Immature natural killer cell (primary cell): ENCODE data around the gene DHRS13. TPM values are rescaled to one million over a fixed set of nuclear protein-coding genes. Genes with fewer than 3 reads are reported as not detected.
"Not testable (repeated sequence)": the region's sequence is repeated elsewhere in the genome, so short reads cannot be mapped to it uniquely, and the experiment has no call there.

Source experiments
- DNase-seq, 3 donors: peaks; one replicate each; pipeline ENCODE4 v3.0.0; 2022; ENCODE audit warnings: mixed read lengths in 1 of 3
- H3K27ac Mint-ChIP-seq, 6 donors: one replicate each; pipeline ENCODE4 v1.8.0; 2020; ENCODE audit warnings: mixed read lengths in 6 of 6, mild to moderate bottlenecking in 5 of 6, inconsistent platforms in 4 of 6, moderate library complexity in 3 of 6
- H3K27me3 Mint-ChIP-seq, 3 donors: one replicate each; pipeline ENCODE4 v1.8.0; 2020 to 2021; ENCODE audit warnings: low read depth in 3 of 3, mild to moderate bottlenecking in 3 of 3, mixed read lengths in 3 of 3, moderate library complexity in 3 of 3, inconsistent platforms in 1 of 3
- H3K36me3 Mint-ChIP-seq, 3 donors: one replicate each; pipeline ENCODE4 v1.8.0; 2020; ENCODE audit warnings: mixed read lengths in 3 of 3, inconsistent platforms in 2 of 3, mild to moderate bottlenecking in 2 of 3
- H3K4me1 Mint-ChIP-seq, 2 donors: one replicate each; pipeline ENCODE4 v1.8.0; 2020; ENCODE audit warnings: inconsistent platforms in 2 of 2, mild to moderate bottlenecking in 2 of 2, mixed read lengths in 2 of 2, moderate library complexity in 1 of 2
- H3K4me3 Mint-ChIP-seq, 5 donors: one replicate each; pipeline ENCODE4 v1.8.0; 2020; ENCODE audit warnings: mild to moderate bottlenecking in 5 of 5, mixed read lengths in 5 of 5, inconsistent platforms in 3 of 5, moderate library complexity in 3 of 5
- H3K9me3 Mint-ChIP-seq, 6 donors: one replicate each; pipeline ENCODE4 v1.8.0; 2020; ENCODE audit warnings: mild to moderate bottlenecking in 6 of 6, mixed read lengths in 6 of 6, inconsistent platforms in 4 of 6, moderate library complexity in 3 of 6
- polyA plus RNA-seq, 3 donors: library from polyadenylated mRNA; unstranded; fragments of 300-500 nt; fragmentation: Illumina TruSeq; gene quantifications; one replicate each; pipeline ENCODE4 v1.2.3, GENCODE V29; 2021

DHRS13 gene
- polyA plus RNA-seq, 3 donors from 2014 or later, result 21.4 to 27.4 (median 22.2) TPM

GRCh38 chr17:28895794-28896447 lies 7.0 kb downstream of the DHRS13 start:
- DNase-seq, result no peak
- H3K4me3 Mint-ChIP-seq, result peak overlapping the region; percentile 88 to 93 (median 92)
- H3K9me3 Mint-ChIP-seq, result no peaks in the 10 kb centered on the region
- peaks cover 66 to 72% of the 10 kb centered on the region in 2 donors for H3K4me1 Mint-ChIP-seq
- peaks cover 0 to 8% (median 3%) of the 10 kb centered on the region in 3 donors for H3K36me3 Mint-ChIP-seq
- H3K27me3 Mint-ChIP-seq, result peaks cover 0 to 11% (median 2%) of the 10 kb centered on the region in 3 donors
- H3K27ac Mint-ChIP-seq, result peak overlapping the region; percentile 88 to 96 (median 92)

GRCh38 chr17:28893248-28894183 lies 9.4 kb downstream of the DHRS13 start:
- H3K4me3 Mint-ChIP-seq, result peak overlapping the region; percentile 25 to 65 (median 55)
- not testable (repeated sequence) for DNase-seq, H3K36me3 Mint-ChIP-seq, H3K9me3 Mint-ChIP-seq
- H3K27ac Mint-ChIP-seq, result peak overlapping the region; percentile 84 to 92 (median 88)
- H3K4me1 Mint-ChIP-seq, result peaks cover 62 to 63% of the 10 kb centered on the region in 2 donors
- H3K27me3 Mint-ChIP-seq, result peaks cover 0 to 11% (median 0%) of the 10 kb centered on the region in 3 donors

GRCh38 chr17:28892024-28892423 lies 10.9 kb downstream of the DHRS13 start:
- Mint-ChIP-seq H3K27ac (peak overlapping the region in 5 of 6 donors; percentile 55 to 85 (median 61)), H3K36me3 (peaks cover 0 to 5% (median 4%) of the 10 kb centered on the region in 3 donors), H3K27me3 (peaks cover 0 to 6% (median 0%) of the 10 kb centered on the region in 3 donors), H3K4me3 (no peak overlapping the region), H3K4me1 (peaks cover 54 to 55% of the 10 kb centered on the region in 2 donors), H3K9me3 (no peaks in the 10 kb centered on the region)
- no peak for DNase-seq

- Mint-ChIP-seq H3K4me1 (peaks cover 46 to 47% of the 10 kb centered on the region in 2 donors), H3K27ac (peak overlapping the region; percentile 55 to 89 (median 73)), H3K27me3 (peaks cover 0 to 2% (median 0%) of the 10 kb centered on the region in 3 donors), H3K9me3 (no peaks in the 10 kb centered on the region), H3K36me3 (peaks cover 0 to 5% (median 4%) of the 10 kb centered on the region in 3 donors), H3K4me3 (peak overlapping the region in 1 of 5 donors; percentile 25)
- no peak for DNase-seq
Measured at GRCh38 chr17:28891201-28891600, 11.7 kb downstream of the DHRS13 start.

GRCh38 chr17:28889996-28890395 lies 12.9 kb downstream of the DHRS13 start:
- peaks cover 34 to 39% of the 10 kb centered on the region in 2 donors for H3K4me1 Mint-ChIP-seq
- H3K27ac Mint-ChIP-seq, result peak overlapping the region in 4 of 6 donors; percentile 22 to 59 (median 50)

GRCh38 chr17:28888832-28889231 lies 14.0 kb downstream of the DHRS13 start:
- DNase-seq, result no peak
- H3K36me3 Mint-ChIP-seq, result peaks cover 3 to 10% (median 4%) of the 10 kb centered on the region in 3 donors
- peaks cover 0 to 2% (median 0%) of the 10 kb centered on the region in 3 donors for H3K27me3 Mint-ChIP-seq
- peak overlapping the region in 1 of 6 donors; percentile 17 for H3K27ac Mint-ChIP-seq
- no peak overlapping the region for H3K4me3 Mint-ChIP-seq
- H3K9me3 Mint-ChIP-seq, result no peaks in the 10 kb centered on the region
- peaks cover 31 to 37% of the 10 kb centered on the region in 2 donors for H3K4me1 Mint-ChIP-seq

More at GRCh38 chr17:28889996-28890395, 12.9 kb downstream of the DHRS13 start:
- H3K9me3 Mint-ChIP-seq, result no peaks in the 10 kb centered on the region
- peaks cover 0 to 2% (median 0%) of the 10 kb centered on the region in 3 donors for H3K27me3 Mint-ChIP-seq
- H3K4me3 Mint-ChIP-seq, result no peak overlapping the region
- no peak for DNase-seq
- H3K36me3 Mint-ChIP-seq, result peaks cover 2 to 8% (median 4%) of the 10 kb centered on the region in 3 donors

- Mint-ChIP-seq H3K36me3 (peaks cover under 1 to 11% (median 3%) of the 10 kb centered on the region in 3 donors), H3K4me1 (peaks cover 23 to 28% of the 10 kb centered on the region in 2 donors), H3K27me3 (peaks cover 0 to under 1% (median 0%) of the 10 kb centered on the region in 3 donors), H3K27ac (peak overlapping the region in 1 of 6 donors; percentile 30), H3K9me3 (no peaks in the 10 kb centered on the region), H3K4me3 (no peak overlapping the region)
- DNase-seq, result no peak
Measured at GRCh38 chr17:28887871-28888471, 14.9 kb downstream of the DHRS13 start.

GRCh38 chr17:28885951-28886350 lies 16.9 kb downstream of the DHRS13 start:
- Mint-ChIP-seq H3K4me3 (no peak overlapping the region), H3K27me3 (no peaks in the 10 kb centered on the region), H3K27ac (no peak overlapping the region)

GRCh38 chr17:28885363-28885762 lies 17.5 kb downstream of the DHRS13 start:
- Mint-ChIP-seq H3K27me3 (no peaks in the 10 kb centered on the region), H3K9me3 (no peaks in the 10 kb centered on the region), H3K36me3 (peaks cover under 1 to 13% (median 7%) of the 10 kb centered on the region in 3 donors), H3K4me1 (peaks cover 5 to 10% of the 10 kb centered on the region in 2 donors), H3K27ac (peak overlapping the region in 1 of 6 donors; percentile 53), H3K4me3 (no peak overlapping the region)
- DNase-seq, result no peak

More at GRCh38 chr17:28885951-28886350, 16.9 kb downstream of the DHRS13 start:
- H3K36me3 Mint-ChIP-seq, result peaks cover 0 to 15% (median 7%) of the 10 kb centered on the region in 3 donors
- peaks cover 8 to 12% of the 10 kb centered on the region in 2 donors for H3K4me1 Mint-ChIP-seq
- DNase-seq, result no peak
- H3K9me3 Mint-ChIP-seq, result no peaks in the 10 kb centered on the region

- H3K36me3 Mint-ChIP-seq, result peaks cover 6 to 24% (median 12%) of the 10 kb centered on the region in 3 donors
- no peak for DNase-seq
- H3K27me3 Mint-ChIP-seq, result peaks cover 0 to 2% (median 0%) of the 10 kb centered on the region in 3 donors
- H3K4me3 Mint-ChIP-seq, result no peak overlapping the region
- no peaks in the 10 kb centered on the region for H3K9me3 Mint-ChIP-seq
- H3K27ac Mint-ChIP-seq, result no peak overlapping the region
- peaks cover 0 to 6% of the 10 kb centered on the region in 2 donors for H3K4me1 Mint-ChIP-seq
Measured at GRCh38 chr17:28883967-28884702, 18.7 kb downstream of the DHRS13 start.

- Mint-ChIP-seq H3K27ac (peak overlapping the region in 1 of 6 donors; percentile 12), H3K36me3 (peaks cover 13 to 35% (median 14%) of the 10 kb centered on the region in 3 donors), H3K27me3 (peaks cover 0 to 2% (median 0%) of the 10 kb centered on the region in 3 donors)
Measured at GRCh38 chr17:28882154-28882895, 20.6 kb downstream of the DHRS13 start.

GRCh38 chr17:28881533-28882056 lies 21.3 kb downstream of the DHRS13 start:
- Mint-ChIP-seq H3K9me3 (no peaks in the 10 kb centered on the region), H3K36me3 (peaks cover 13 to 35% (median 14%) of the 10 kb centered on the region in 3 donors), H3K4me1 (peaks cover 0 to 3% of the 10 kb centered on the region in 2 donors), H3K4me3 (no peak overlapping the region), H3K27me3 (peaks cover 0 to 2% (median under 1%) of the 10 kb centered on the region in 3 donors), H3K27ac (no peak overlapping the region)
- no peak for DNase-seq

More at GRCh38 chr17:28882154-28882895, 20.6 kb downstream of the DHRS13 start:
- no peaks in the 10 kb centered on the region for H3K9me3 Mint-ChIP-seq
- no peak overlapping the region for H3K4me3 Mint-ChIP-seq
- peaks cover 0 to 3% of the 10 kb centered on the region in 2 donors for H3K4me1 Mint-ChIP-seq
- no peak for DNase-seq
